Frontal cortex (tissue), 4 donors: ENCODE results near the gene PSEN2. TPM values are rescaled to one million over a fixed set of nuclear protein-coding genes. Genes with fewer than 3 reads are reported as not detected.
A peak's percentile ranks its signal among the peaks of the same experiment; 100 is the strongest.

ENCODE experiments used
- DNase-seq, 2 donors: peaks; one replicate each; pipeline ENCODE4 v3.0.0; 2012; ENCODE audit warnings: low spot score in 2 of 2
- FAIRE-seq: peaks from 2 replicates; lab custom pipeline; 2012; peaks lifted over from hg19 to GRCh38; lab: Jason Lieb, UNC
- total RNA-seq: library from RNA; depleted of rRNA; stranded (reverse); fragments of >200 nt; gene quantifications from one replicate; pipeline ENCODE4 v1.2.3, GENCODE V29; 2014
- donor health status: control.
- donor health status: control.
- donor health status: control.

PSEN2 gene
- total RNA-seq, 1 donor from 2014 or later, result 33.4 TPM

- DNase-seq (no peak), FAIRE-seq (no peak)
Measured at GRCh38 chr1:226883630-226884029, 13.2 kb downstream of the PSEN2 start.

GRCh38 chr1:226884116-226884625 is 13.8 kb downstream of the PSEN2 start:
- DNase-seq (no peak), FAIRE-seq (no peak)

- DNase-seq, result no peak
- no peak for FAIRE-seq
Measured at GRCh38 chr1:226884966-226885820, 14.8 kb downstream of the PSEN2 start.

- DNase-seq, result no peak
- FAIRE-seq, result no peak
Measured at GRCh38 chr1:226886122-226886901, 15.9 kb downstream of the PSEN2 start.

GRCh38 chr1:226887006-226887405 is 16.6 kb downstream of the PSEN2 start:
- DNase-seq, result no peak
- FAIRE-seq, result no peak

GRCh38 chr1:226888021-226888420 is 17.6 kb downstream of the PSEN2 start:
- FAIRE-seq (no peak), DNase-seq (no peak)

- no peak for DNase-seq
- no peak for FAIRE-seq
Measured at GRCh38 chr1:226888816-226889215, 18.4 kb downstream of the PSEN2 start.

- no peak for FAIRE-seq
- no peak for DNase-seq
Measured at GRCh38 chr1:226889616-226890330, 19.4 kb downstream of the PSEN2 start.

- DNase-seq, result no peak
- no peak for FAIRE-seq
Measured at GRCh38 chr1:226890331-226891108, 20.1 kb downstream of the PSEN2 start.

GRCh38 chr1:226891346-226891745 is 20.9 kb downstream of the PSEN2 start:
- FAIRE-seq (no peak), DNase-seq (no peak)

- FAIRE-seq, result no peak
- DNase-seq, result peak in 1 of 2 donors; percentile 46
Measured at GRCh38 chr1:226891846-226892523, 21.6 kb downstream of the PSEN2 start.

GRCh38 chr1:226892524-226892875 is 22.1 kb downstream of the PSEN2 start:
- no peak for DNase-seq
- FAIRE-seq, result no peak

- FAIRE-seq (no peak), DNase-seq (no peak)
Measured at GRCh38 chr1:226893936-226894335, 23.5 kb downstream of the PSEN2 start.

GRCh38 chr1:226894826-226895225 is 24.4 kb downstream of the PSEN2 start:
- FAIRE-seq, result no peak
- DNase-seq, result no peak

- FAIRE-seq (no peak), DNase-seq (no peak)
Measured at GRCh38 chr1:226895644-226896043, 25.2 kb downstream of the PSEN2 start.

GRCh38 chr1:226898246-226898645 is 27.8 kb downstream of the PSEN2 start:
- DNase-seq (no peak), FAIRE-seq (no peak)

GRCh38 chr1:226901421-226901820 is 31.0 kb downstream of the PSEN2 start:
- FAIRE-seq, result no peak

GRCh38 chr1:226902601-226903000 is 32.2 kb downstream of the PSEN2 start:
- no peak for FAIRE-seq
- no peak for DNase-seq

More at GRCh38 chr1:226901421-226901820, 31.0 kb downstream of the PSEN2 start:
- DNase-seq, result no peak
